HuH-7.5 (cell line): ENCODE data around the gene NGFR.

ENCODE experiments used
- DNase-seq: peaks from one replicate; pipeline ENCODE4 v3.0.0; 2011; ENCODE audit warnings: low spot score

Gene NGFR, protein sequence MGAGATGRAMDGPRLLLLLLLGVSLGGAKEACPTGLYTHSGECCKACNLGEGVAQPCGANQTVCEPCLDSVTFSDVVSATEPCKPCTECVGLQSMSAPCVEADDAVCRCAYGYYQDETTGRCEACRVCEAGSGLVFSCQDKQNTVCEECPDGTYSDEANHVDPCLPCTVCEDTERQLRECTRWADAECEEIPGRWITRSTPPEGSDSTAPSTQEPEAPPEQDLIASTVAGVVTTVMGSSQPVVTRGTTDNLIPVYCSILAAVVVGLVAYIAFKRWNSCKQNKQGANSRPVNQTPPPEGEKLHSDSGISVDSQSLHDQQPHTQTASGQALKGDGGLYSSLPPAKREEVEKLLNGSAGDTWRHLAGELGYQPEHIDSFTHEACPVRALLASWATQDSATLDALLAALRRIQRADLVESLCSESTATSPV

DNA sequence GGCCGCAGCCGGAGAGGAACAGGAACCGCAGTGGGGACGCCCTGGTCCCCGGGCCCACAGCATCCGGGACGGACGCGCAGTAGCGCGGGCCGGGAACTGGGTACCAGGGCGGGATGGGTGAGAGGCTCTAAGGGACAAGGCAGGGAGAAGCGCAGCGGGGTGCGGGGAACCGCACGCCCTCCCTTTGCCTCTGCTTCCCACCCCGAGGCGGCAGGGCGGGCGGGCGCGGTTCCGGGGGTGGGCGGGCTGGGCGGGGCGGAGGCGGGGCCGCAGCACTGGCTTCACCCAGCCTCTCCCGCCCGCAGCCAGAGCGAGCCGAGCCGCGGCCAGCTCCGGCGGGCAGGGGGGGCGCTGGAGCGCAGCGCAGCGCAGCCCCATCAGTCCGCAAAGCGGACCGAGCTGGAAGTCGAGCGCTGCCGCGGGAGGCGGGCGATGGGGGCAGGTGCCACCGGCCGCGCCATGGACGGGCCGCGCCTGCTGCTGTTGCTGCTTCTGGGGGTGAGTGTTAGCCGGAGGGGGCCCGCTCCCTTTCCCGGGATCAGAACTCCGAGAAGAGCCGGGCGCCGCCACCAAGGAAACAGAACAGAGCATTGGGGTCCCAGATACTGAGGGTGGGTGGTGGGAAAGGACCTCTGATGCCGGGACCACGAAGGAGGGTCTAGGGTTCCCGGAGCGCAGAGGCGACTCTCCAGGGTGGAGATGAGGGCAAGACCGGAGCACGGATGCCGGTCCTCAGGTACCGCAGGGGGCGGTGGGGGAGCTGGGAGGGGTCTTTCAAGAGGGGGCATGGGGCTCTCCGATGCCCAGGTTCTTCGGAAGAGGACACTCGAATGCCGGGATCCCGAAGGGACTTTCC, at the start of gene NGFR:
Gene NGFR, plus strand, starts transcription at position 308 of the 856 bp plus-strand sequence. Its CDS starts 125 bp downstream, at position 433.
- peak; percentile 75 for DNase-seq

DNA sequence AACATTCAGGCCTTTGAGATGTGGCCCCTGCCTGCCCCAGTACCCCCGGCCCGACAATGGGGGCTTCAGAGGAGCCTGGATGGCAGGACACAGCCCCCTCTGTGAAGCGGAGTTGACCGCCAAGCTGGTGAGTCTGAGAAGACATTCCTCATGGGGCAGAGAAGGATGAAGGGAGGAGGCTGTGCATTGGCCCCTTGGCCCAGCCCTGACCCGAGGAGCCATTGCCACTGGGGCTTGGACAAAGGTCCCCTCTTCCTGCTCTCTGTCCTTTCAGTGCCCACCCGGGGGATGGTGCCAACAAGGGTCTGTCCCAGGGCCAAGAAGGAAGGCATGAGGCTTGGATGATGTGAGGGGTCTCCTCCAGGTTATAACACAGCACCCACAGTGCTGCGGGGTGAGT, 49.5 kb upstream of the NGFR start:
- DNase-seq, result no peak

DNA sequence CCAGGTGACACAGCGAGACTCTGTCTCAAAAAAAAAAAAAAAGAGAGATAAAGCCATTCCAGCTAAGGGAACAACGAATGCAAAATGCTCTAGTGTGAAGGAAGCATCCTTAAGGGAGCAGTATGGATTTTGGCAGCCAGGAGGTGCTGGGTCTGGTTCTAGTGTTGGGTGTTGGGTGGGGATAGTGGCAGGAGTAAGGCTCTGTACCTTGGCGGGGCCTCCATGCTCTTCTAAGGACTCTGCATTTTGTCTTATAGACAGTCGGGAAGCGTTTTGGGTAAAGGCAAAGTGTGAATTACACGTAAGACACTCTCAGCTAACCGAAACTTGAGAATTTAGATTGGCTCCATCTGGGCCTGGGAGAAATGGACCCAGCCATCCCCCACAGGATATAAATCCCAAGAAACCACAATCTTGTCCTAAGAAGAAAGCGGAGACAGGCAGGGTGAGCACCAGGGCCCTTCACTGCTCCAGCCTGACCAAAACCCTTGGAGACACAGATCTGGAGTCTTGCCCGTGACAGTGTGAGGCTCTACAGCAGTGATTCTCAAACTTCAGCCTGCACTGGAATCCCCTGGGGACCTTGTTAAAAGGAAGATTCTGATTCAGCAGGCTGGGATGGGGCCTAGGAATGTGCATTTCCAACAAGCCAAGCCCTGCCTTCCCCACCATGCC, 47.3 kb upstream of the NGFR start:
- DNase-seq, result no peak

DNA sequence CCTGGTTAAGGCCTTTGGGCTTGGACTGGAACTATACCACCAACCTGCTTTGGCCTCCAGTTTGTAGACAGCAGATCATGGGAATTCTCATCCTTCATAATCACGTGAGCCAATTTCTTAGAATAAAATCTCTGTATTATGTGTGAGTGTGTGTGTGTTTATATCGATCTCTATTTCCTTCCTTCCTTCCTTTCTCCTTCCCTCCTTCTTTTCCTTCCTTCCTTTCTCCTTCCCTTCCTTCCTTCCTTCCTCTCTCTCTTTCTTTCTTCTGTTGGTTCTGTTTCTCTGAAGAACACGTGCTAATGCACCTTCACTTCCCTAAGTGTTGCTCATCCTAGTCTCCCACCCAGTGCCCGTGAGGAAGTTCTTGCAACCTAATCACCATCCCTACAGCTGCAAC, 44.9 kb upstream of the NGFR start:
- DNase-seq, result no peak

DNA sequence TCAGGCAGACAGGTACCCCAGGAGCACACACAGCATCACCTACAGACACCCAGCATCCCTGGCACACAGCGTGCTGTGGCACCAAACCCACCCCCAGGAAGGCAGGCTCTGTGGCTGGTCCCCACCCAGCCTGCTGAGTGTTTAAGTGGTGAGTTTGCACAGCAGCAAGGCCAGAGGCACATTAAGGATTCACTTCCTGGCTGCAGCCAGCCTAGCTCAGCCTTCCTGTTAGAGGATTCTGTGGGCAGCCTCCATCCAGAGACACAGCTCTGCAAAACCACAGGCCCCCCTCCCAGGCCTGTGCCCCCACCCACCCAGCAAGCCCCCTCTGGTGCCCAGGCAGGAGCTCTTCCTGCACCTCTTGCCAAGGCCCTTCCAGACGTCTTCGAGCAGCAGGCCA, 44.4 kb upstream of the NGFR start:
- DNase-seq, result no peak

DNA sequence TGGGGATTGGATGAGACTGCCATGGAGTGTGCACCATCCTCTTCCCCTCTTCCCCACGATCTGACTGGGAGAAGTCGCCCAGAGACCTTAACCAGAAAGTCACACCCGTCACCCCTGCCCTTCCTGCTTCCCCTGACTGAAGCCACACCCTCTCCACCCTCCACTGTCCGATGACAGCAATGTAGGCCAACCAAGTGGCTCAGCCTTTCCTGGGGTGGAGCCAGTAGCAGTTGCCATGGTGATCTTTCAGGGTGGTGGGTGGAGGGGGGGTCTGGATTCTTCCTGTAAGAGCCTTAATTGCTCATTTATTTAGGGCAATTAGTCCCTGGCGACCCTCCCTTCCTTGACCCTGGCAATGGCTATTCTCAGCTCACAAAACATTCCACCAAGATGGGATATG, 42.9 kb upstream of the NGFR start:
- DNase-seq, result no peak

DNA sequence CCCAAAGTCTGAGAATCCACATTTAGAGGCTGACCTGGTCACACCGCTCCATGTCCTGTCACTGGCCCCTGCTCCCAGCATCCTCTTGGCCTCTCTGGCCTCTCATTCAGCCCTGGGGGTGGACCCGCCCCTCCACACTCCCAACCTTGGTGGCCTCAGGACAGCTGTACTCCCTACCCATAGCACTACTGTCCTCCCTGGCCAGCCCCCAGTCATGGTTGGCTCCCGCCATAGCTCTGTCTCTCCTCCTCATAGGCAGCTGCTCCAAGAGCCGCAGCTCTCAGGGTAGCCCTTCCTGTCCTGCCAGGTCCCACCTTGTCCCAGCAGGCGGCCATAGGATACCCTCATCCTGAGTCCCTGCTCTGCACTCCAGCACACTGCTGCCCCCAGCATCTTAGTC, 42.4 kb upstream of the NGFR start:
- no peak for DNase-seq

DNA sequence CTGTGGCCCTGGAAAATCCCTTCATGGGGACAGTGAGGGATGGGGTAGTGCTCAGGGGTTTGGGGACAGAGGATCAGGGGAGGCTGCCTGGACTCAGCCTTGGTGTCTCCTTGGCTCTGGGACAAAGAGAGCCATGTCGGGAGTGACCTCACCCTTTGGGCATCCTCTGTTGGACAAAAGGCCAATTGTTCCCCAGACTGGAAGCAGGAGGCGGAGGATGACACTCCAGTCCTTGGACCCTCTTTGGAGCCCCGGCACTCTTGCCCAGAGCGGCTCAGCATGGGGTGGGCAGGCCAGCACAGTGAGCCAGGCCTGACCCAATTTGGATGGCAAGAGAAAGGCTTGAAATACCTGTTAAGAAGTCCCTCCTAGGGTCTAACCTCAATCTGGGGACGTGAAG, 41.0 kb upstream of the NGFR start:
- DNase-seq, result no peak

DNA sequence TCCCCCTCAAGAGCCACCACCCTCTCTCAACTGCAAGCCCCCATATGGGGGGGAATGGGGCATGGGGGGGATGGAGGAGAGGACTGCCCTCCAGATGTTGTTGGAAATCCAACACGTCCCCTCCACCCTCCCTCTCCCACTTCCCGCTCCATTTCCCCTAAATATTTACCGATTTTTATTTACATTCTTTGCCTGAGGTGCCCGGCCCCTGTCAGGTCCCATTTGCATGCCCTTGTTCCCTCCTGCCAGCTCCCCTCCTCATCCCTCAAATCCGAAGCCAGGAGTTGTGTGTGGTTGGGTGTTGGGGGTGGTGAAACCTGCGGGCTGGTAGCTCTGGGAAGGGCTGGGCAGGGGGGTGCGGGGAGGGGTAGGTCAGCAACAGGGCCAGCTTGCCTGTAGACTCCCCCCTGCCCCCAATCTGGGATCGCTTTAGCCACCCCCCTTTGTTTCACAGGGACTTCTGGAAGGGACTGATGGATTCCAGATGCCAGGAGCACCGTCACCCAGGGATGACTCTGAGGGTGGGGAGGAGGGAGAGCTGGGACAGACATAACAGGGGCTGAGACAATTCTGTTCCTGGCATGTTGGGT, 39.7 kb upstream of the NGFR start:
- no peak for DNase-seq

DNA sequence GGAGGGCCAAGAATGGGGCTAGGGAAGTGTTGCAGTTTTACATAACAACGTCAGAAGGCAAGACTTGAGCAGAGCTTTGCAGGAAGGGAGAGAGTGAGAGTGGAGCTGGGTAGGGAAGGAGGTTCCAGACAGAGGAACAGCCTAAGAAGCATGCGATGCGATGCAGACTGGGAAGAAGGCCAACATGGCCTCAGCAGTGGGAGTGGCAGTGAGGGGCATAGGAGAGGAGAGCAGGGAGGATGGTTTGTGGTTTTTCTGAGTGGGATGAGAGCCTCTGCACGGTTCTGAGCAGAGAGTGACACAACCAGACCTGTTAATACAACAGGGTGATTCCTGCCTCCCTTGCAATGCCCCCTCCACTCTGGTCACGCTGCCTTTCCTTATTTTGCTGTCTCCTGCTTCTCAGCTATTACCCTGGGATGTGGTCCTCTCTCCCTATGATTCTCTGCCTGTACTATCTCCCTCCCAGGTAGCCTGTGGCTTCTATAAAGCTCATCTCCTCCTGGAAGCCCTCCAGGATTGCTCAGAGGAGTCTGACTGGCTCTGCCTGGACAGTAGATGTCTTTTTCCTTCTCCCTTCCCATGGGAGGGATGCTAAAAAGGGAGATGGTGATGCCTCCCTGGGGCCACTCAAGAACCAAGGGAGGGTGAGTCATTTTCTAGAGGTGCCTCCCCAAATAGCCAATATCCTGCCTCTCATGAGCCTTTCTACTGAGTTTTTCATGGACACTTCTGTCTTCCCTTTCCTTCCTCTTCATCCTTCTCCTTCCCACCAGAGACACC, 38.7 kb upstream of the NGFR start:
- no peak for DNase-seq

DNA sequence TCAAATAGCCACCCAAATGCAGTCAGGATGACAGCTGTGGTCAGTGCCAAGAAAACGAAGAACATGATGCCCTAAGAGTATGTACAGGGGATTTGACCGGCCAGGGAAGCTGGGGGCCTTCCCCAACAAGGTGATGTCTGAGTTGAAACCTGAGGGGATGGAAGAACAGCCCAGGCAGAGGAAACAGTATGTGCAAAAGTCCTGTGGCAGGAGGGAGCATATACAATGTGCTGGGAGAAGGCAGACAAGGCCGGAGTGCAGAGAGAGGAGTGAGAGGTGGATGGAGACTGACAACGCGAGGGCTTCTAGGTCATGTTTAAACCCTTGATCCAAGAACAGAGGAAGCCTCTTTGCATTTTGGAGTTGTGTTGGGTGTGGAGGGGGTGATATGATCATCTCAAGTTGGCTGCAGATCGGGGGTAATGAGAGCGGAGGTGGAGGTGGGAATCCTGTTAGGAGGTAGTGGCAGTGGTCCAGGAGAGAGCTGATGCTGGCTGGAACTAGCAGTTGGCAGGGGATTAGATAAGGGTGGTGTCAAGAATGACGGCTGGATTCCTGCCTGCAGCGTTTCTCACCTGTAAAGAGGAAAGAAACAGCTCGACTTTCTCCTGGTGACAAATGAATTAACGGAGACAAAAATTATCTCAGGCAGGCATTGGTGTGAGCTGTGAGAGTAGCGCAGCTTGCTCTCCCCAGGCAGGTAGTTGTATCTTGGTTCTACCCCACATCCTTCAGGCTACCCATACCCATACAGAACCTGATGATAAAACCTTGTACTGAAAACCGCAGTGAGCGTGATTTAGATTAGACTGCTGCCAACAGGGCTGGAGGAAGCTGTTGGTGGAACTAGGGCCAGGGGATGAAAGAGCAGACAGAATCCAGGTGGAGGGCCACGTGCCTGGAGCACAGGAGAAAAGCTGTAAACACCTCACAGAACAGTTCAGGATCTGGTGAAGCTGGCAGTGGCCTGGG, 37.2 kb upstream of the NGFR start:
- DNase-seq, result no peak

DNA sequence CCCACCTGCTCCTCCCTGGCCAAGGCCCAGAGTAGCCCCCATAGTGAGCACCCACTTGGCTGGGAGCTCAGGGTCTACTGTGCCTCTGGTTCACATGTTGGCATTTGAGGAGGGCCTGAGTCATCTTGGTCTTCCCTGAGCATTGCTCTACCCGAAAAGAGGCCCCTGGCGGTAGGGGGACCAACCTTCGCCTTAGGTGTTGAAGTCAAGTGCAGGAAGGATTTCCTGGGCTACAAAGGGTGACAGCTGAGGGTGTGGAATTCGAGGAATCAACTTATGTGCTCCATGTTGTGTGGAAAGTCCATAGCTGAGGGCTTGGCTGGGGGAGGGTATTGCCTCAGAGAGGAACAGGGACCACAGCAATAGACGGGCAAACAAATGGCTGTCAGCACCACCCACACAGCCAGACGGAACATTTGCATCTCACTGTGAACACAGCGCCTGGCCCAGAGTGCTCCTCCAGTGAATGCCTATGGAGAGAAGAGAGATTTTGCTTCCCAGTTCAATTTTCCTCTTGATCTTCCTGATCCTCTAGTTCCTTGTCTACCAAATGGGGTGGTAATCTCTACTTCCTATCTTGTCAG, 35.6 kb upstream of the NGFR start:
- DNase-seq, result no peak

DNA sequence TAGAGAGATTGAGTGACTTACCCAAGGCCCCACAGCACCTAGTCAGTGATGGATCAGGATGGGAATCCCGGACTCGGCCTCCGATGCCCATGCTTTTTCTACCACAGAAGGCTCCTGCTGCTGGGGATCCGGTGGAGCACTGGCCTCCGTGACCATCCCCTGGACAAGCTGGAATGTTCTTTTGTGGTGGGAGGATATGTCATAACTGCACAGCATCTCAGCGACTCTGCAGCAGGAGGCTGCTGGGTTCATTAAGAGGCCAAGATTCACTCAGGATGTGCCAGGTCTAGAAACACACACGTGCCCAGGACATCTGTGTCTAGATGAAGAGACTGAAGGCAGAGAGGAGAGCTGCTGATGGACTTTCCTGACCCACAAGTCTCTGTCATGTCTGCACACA, 34.7 kb upstream of the NGFR start:
- DNase-seq, result no peak

DNA sequence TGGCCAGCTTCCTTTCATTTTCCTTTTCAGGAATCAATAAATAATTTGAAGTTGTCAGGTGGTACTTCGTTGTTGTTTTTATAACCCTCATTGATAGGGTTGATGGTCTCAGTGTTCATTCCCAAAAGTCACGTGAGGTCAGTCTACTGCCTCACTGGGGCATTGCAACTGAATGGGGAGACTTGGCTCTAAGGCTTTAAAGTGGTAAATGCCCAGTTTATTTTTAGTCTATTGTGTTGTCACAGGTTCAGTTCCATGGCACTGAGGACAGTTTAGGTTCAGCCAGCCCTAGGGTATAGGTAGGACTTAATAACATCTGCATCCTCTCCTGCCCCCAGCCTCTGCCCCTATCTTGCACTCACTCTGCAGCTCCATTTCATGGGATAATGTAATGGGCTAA, 33.5 kb upstream of the NGFR start:
- DNase-seq, result no peak

DNA sequence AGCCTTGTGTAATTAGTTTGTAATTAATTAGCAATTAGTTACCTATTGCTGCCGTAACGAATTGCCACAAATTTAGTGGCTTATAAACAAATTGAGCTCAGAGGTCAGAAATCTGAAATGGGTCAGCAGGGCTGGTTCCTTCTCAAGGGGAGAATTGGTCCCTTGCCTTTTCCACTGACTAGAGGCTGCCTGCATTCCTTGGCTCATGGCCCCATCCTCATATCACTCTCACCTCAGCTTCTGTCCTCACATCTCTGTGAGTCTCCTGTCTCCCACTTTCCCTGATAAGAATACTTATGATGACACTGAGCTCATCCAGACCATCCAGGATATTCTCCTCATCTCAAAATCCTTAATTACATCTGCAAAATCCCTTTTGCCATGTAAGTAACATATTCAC, 31.0 kb upstream of the NGFR start:
- no peak for DNase-seq

DNA sequence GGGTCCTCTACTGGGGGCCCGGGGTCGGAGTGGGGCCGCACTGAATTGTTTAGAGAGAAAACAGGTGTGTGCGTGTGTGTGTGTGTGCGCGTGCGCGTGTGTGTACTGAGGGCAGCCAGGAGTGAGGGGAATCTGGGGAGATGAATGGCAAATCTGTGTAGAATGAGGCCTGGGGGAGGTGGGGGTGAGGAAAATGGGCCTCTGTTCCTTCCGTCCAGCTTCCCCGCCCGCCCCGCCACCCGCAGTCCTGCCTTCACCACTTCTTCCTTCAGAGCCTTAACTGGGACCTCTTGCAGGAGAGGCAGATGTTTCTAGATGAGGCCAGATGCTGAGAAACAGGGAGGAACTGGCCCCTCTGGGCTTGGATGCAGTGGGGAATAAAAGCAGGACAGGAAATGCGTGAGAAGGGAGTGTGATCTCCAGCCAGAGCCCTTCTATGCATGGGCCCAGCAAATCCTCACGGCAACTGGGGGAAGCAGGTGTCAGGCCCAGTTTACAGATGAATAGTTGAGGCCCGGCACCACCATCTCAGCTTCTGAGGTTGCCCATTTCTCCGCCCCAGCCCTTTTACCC, 29.7 kb upstream of the NGFR start:
- DNase-seq, result no peak

DNA sequence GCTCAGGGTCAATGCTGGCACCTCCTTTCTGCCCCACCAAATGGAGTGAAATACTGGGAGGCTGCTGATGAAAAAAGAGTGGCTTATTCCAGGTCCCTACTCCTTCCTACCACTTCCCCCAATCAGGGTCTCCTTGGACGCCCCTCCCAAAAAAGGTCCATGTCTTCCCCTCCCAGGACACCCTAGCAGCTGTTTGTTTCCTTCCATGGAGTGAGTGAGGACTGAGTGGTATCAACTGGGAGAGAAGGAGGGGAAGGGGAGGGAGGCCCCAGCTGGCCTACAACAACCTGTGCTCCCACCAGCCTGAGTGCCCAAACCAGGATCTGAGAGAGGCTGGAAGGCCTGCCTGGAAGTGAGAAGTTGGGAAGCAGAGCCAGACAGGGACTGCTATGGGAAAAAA, 28.7 kb upstream of the NGFR start:
- no peak for DNase-seq

DNA sequence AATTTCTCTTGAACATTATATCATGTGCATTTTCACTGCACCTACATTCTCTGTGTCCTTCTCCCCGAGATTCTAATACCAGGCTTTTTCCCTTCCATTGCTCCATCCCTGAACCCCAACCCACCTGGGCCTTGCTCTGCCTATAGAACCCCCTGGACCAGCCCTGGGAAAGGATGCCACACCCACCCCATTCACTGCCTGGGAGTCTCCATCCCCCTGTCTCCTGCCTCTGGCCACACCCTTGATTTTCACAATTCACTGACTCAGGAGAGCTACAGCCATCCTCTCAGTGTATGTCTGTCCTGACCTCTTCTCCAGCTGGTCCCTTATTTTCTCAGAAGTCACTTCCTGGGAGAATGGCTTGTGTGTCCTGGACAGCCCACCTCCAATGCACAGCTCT, 27.9 kb upstream of the NGFR start:
- DNase-seq, result no peak

DNA sequence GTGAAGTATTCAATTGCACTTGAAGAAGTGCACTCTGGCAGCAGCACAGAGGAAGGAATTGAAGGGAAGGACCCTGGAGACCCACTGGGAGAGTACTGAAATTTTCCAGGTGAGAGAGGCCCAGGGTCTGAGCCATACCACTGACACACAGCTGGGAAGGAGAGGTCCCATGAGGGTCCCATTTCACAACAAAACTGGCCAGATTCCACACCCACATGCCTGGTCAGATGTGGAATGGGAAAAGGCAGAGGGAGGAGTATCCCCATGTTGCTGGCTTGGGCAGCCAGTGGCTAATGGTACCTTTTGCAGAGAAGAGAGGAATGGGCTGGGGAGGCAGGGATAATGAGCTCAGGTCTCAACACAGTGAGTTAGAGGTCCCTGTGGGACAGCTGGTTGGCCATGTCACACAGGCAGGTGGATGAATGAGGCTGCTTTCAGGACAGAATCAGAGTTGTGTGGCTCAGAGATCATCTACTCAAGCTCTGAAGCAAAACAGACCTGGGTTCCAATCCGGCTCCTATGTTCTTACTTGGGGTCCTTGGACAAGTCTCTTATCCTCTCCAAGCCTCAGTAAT, 26.2 kb upstream of the NGFR start:
- no peak for DNase-seq
